ENCODE results near the gene OTOF.

The OTOF gene

DNA sequence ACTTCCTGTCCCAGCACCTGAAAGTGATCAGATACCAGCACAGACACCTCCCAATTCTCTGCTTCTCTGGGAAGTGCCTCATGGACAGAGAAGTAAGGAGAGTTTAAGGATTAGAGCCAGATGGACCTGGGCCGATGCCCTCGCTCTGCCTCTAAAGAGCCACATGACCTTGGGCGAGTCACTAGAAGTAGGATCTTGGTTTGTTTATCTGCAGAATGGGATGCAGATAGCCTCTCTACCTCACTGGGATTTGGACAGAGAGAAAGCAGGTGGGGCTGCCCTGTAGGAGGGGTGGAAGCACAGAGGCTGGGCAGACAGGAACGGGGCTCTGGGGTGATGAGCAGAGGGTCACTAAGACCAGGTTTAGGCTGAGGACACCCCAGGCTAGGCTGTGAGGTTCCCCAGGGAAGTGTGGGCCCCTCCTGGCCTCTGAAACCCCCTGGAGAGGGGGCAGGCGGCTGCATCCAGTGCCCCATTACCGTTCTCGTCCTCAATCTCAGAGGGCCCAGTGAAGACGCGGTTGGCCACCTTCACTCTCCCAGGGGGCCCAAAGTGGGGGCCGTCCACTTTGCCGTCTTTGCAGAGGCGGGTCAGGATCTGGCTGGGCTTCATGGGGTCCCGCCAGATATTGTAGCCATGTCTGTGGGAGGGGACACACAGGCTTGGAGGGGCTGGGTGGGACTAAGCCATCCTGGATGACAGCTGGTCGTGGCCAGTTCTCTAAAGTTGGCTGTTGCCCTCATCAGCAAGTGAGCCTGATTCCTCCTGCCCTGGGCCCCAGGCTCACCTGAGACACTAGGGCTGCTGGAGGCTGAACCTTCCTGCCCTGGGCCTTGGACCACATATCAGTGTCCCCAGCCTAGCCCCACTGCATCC lies 13.3 kb downstream of the OTOF start:
- no peak for DNase-seq

GRCh38 chr2:26463244-26464192 lies 14.4 kb downstream of the OTOF start:
- no peak for DNase-seq

GRCh38 chr2:26462511-26463243 lies 15.2 kb downstream of the OTOF start:
- DNase-seq: no peak

DNA sequence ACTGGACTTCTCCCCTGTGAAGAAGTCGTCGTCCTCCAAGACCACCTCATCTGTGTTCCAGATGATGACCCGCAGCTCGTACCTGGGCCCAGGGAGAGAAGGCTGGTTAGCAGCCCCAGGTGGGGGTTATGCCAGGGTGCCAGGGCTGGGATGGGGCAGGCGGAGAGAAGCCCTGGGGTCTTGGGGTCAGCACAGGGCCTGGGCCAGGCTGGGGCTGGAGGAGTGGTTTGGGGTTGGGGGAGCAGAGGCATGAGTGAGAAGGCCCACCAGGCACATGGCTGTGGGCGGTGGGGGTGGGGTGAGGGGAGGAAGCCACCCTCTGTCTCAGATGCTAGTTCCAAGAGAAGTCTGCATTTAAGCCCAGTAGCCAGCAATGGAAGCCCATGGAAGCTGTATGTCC lies 15.8 kb downstream of the OTOF start:
- DNase-seq: no peak

DNA sequence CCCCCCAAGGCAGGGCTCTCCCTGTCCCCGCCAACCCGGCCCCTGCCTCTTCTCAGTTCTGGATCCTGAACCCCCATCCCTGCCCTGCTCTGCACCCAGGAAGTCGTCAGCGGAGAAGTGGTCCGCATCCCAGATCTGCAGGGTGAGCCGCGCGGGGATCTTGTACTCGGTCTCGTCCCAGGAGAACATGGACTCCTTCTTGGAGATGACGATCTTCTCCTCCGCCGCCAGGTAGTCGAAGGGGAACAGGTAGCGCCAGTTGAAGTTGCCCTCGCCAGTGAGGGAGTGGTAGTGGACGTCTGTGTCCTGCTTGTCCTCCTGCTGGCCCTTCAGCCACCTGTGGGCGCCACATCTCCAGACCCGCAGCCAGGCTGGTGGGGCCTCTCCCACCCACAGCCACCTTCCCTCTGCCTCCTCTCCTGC lies 16.3 kb downstream of the OTOF start:
- DNase-seq: no peak

DNA sequence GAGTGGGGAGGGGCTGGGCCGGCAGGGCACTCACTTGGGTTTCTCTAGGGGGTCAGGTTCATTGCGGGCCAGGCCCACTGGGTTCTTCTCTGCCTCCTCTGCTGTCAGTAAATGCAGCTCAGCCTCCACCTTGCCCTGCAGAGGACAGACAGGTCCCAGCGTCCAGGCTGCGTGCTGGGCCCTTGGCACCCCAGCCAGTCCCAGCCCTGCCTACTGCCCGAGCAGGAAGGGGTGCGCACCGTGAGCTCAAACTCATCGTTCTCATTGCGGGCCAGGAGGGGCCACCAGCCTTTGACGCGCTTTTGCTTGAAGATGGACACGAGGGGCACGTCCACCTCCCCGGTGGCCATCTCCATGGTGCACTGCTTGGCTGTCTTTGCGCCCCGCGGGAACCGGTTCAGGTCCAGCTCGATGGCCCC lies 17.3 kb downstream of the OTOF start:
- DNase-seq: no peak

- DNase-seq: no peak
Measured at GRCh38 chr2:26459991-26460612, 17.8 kb downstream of the OTOF start.

GRCh38 chr2:26458365-26459042 lies 19.4 kb downstream of the OTOF start:
- no peak for DNase-seq

- DNase-seq: no peak
Measured at GRCh38 chr2:26457695-26458364, 20.1 kb downstream of the OTOF start.

GRCh38 chr2:26457251-26457666 lies 20.7 kb downstream of the OTOF start:
- no peak for DNase-seq

DNA sequence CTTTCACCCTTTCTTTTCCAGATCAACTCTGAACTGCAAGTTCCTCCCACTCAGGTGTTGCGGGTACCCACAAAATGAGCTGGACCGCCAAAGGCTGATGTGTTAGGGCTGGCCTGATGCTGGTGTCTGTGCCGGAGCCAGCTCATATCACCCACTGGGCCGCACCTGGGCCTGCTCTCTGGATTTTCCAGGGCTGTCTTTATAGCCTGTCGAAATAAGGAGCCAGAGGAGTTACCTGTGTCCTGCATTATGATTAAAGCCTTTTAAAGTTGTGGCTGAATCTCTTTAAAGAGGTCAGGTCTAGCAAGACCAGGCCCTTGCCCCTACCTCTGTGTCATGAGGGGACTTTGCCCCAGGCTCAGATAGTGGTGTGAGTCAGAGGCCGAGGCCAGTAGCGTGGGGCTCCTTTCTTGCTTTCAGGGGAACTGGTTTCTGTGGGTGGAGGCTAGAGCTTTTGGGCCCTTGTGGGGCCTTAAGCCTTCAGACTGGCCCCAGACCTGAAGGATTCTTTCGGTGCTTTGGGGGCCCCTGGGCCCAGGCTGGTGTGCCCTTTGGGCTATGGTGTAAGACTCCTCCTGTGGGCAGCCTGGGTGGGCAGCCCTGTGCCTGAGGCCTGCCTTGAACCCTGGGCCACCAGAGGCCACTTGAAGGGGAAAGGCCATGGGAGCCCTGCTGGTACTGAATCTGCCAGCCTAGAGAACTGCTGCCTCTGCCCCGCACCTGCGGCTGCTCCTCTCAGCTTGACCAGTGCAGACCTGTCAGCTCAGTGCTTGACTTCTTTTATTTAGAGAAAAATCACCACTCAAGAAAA lies 21.3 kb downstream of the OTOF start:
- no peak for DNase-seq

- no peak for DNase-seq
Measured at GRCh38 chr2:26455670-26456439, 22.1 kb downstream of the OTOF start.

DNA sequence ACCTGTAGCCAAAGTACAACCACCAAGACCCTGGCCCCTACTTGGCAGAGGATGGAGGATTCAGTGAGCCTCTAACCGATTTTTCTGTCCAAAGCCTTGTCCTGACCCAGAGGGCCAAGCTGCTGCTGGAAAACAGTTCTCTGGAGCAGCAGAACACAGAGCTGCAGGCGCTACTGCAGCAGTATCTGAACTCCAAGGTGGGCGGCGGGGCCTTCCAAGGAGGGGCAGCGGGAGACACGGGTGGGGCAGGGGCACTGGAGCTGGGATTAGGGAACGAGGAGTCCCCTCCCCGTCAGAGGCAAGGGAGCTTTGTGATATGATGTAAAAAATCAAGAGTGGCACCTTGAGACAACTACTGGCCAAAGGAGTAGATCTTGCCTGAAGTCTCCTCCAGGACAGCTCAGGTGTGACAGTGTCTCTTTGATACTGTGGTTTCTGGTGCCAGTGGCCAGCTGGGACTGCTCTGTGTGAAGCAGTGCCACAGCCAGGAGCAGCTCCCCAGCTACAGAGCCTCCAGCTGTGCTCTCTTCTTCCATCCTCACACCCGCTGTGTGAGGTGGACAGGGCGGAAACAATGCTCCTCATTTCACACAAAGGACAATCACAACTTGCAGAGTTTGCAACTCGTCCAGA lies 22.8 kb downstream of the OTOF start:
- no peak for DNase-seq

DNA sequence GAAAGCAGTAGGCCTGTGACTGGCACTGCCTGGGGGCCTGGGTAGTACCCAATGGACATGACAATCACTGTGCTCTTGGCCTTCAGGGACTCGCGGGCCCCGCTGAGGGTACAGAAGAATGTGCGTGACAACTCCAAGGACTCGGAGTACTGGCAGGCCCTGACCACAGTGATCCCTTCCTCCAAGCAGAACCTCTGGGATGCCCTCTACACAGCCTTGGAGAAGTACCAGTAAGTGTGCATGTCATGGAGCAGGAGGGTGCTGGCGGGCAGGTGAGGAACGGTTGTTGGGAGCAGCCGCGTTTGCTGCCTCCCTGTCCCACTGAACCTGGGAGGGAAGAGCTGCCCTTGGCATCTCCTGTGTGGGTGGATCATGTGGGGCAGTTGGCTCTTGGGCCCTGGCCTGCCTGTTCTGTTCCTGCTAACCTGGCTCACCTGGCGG lies 23.3 kb downstream of the OTOF start:
- DNase-seq: no peak

DNA sequence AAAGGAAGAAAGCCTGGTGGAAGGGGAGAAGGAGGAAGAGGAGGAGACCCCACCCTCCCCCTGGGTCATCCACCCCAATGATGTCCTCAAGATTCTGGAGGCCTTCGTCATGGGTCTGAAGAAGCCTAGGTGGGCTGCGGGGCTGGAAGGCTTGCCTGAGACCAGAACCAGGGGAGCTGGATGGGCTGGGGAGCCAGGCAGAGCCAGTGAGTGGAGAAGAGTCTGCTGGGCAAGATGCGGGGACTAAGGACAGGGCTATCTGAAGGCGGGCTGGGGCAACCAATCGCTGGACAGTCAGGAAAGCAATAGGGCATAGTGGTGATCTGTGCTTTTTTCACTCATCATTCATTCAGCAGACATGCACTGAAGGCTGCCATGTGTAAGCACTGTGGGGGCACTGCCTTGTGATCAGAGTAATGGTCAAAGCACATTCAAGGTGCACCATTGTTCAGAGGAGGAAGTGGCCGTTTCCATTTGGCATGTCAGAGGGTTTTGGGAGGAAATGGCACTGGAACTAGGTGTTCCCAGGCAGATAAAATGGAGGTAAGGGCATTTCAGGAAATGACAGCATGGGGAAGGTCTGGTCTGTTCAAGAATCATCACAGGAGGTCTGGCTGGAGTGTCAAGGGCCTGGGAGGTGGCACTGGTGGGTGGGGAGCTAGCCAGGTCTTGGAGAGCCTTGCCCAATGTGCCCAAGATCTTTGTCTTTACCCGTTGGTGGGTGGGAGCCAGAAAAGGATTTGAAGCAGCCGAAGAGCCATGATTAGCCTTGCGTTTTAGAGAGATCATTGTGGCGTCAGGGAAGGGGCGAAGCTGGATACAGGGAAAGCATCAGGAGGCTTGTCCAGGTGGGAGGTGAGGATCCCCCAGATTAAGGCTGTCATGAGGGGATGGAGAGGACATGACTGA lies 24.2 kb downstream of the OTOF start:
- no peak for DNase-seq

GRCh38 chr2:26451700-26452099 lies 26.2 kb downstream of the OTOF start:
- DNase-seq: no peak

- DNase-seq: no peak
Measured at GRCh38 chr2:26450031-26450635, 27.8 kb downstream of the OTOF start.

All from activated effector memory CD4-positive, alpha-beta T cell treated with Interleukin-2 at 50 U/mL for 16 hours (primary cell).